ENCODE measurements around the gene AKAP10. TPM values are rescaled to one million over a fixed set of nuclear protein-coding genes. Genes with fewer than 3 reads are reported as not detected.
"Not testable (repeated sequence)": the region's sequence is repeated elsewhere in the genome, so short reads cannot be mapped to it uniquely, and the experiment has no call there.

The AKAP10 gene
- total RNA-seq, 4 donors from 2014 or later, result 21.9 to 39.1 (median 30.3) TPM

DNA sequence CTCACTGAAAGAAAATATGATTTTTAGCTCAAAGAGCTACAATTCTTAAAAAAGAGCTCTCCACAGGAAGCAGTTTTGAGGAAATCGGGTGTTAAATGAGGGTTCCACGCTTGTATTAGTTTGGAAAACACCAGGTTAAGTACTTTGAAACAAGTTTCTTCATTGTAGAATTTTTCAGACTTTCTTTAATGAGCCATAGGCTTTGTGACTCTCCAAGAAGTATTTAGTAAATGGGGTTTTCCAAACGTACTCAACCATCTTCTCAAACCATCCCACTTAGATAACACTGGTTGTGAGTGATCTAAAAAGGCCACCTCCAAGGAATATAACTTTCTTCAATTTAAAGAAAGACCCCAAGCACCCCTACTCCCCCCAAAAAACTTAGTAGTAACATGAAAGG is 112.6 kb downstream of the AKAP10 start:
- ATAC-seq (ENCODE audit: low FRiP score) (no peak), DNase-seq (ENCODE audit: low spot score) (no peak)
- TF ChIP-seq, protein P1, sequence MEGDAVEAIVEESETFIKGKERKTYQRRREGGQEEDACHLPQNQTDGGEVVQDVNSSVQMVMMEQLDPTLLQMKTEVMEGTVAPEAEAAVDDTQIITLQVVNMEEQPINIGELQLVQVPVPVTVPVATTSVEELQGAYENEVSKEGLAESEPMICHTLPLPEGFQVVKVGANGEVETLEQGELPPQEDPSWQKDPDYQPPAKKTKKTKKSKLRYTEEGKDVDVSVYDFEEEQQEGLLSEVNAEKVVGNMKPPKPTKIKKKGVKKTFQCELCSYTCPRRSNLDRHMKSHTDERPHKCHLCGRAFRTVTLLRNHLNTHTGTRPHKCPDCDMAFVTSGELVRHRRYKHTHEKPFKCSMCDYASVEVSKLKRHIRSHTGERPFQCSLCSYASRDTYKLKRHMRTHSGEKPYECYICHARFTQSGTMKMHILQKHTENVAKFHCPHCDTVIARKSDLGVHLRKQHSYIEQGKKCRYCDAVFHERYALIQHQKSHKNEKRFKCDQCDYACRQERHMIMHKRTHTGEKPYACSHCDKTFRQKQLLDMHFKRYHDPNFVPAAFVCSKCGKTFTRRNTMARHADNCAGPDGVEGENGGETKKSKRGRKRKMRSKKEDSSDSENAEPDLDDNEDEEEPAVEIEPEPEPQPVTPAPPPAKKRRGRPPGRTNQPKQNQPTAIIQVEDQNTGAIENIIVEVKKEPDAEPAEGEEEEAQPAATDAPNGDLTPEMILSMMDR (IDR thresholded peaks at IDR 0.05), result no peak

DNA sequence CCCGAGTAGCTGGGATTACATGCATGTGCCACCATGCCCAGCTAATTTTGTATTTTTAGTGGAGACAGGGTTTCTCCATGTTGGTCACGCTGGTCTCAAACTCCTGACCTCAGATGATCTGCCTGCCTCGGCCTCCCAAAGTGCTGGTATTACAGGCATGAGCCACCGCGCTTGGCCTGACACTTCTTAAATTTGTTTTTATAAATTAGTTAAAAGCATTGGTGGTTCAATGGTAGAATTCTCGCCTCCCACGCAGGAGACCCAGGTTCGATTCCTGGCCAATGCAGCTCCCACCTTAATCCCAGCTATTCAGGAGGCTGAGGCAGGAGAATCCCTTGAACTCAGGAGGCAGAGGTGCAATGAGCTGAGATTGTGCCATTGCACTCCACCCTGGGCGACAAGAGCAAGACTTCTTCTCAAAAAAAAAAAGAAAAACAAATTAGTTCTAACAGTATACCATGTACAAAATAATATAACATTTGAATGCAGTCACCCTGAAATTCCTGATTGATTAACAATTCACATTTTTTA is 116.9 kb downstream of the AKAP10 start:
- not testable (repeated sequence) for ATAC-seq (ENCODE audit: low FRiP score); DNase-seq (ENCODE audit: low spot score)

DNA sequence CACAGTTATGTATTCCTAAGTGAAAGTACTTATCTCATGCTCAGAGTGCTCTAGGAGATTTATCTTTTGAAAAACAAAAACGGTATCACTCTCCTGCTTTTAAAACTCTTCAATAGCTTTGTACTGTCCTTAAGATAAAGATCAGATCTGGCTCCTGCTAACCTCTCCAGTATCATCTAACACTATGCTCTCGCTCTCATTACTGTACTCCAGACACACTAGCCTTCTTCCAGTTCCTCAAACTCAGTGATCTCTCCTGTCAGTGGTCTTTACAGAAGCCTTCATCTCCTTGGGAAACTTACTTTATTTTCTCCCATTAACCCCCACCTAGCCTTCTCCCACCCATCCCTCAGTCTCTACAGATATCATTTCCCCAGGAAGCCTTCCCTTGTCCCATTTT is 120.0 kb downstream of the AKAP10 start:
- ATAC-seq (ENCODE audit: low FRiP score), result no peak
- TF ChIP-seq, protein P1 (IDR thresholded peaks at IDR 0.05), result no peak
- DNase-seq (ENCODE audit: low spot score), result no peak

Small RNAs within 50 kb of the gene (small RNA-seq; reads per million reads assigned to genes)
- not detected for gene AC015726.2

Other genes starting within 250 kb of the AKAP10 start
- 1 to 10 TPM; 2.3 to 4.9 (median 3.3) TPM for gene ALDH3A1, start 229.5 kb downstream of the AKAP10 start, total RNA-seq
- gene ULK2, start 109.9 kb downstream of the AKAP10 start, total RNA-seq, result 10 to 100 TPM; 18.9 to 35.8 (median 26.5) TPM
- 100 to 1,000 TPM in 1 of 4 donors, 10 to 100 TPM in 3; 34.2 to 114 (median 53.1) TPM for gene SPECC1, start 31.5 kb upstream of the AKAP10 start, total RNA-seq